Activated CD8-positive, alpha-beta T cell treated with anti-CD3 and anti-CD28 coated beads for 36 hours (primary cell): ENCODE measurements around the gene NEK7. TPM values are rescaled to one million over a fixed set of nuclear protein-coding genes. Genes with fewer than 3 reads are reported as not detected.

Experiments used
- ATAC-seq: fragments of 200-7000 bp; cut with Tn5 transposase; one replicate; pipeline ENCODE4 v1.10.0; 2021; ENCODE audit warnings: mild to moderate bottlenecking, moderate library complexity
- CTCF ChIA-PET: fragments of 350-600 bp; sonication (Branson Sonifier 250); formaldehyde crosslinking; loops from one replicate; lab custom pipeline; 2021; ENCODE audit warnings: antibody characterized with exemption; lab: Charles Lee
- POLR2A ChIA-PET: fragments of 350-600 bp; sonication (Branson Sonifier 250); formaldehyde crosslinking; loops from one replicate; lab custom pipeline; 2021; ENCODE audit warnings: antibody characterized with exemption; lab: Charles Lee
- DNase-seq: peaks from one replicate; pipeline ENCODE4 v3.0.0-alpha.2; 2020
- H3K27ac Mint-ChIP-seq: one replicate; pipeline ENCODE4 v1.8.0; 2021; ENCODE audit warnings: mild to moderate bottlenecking, mixed read lengths
- H3K27me3 Mint-ChIP-seq: one replicate; pipeline ENCODE4 v1.8.0; 2021; ENCODE audit warnings: mixed read lengths
- H3K36me3 Mint-ChIP-seq: one replicate; pipeline ENCODE4 v1.8.0; 2021; ENCODE audit warnings: low read depth, mixed read lengths
- H3K4me1 Mint-ChIP-seq: one replicate; pipeline ENCODE4 v1.8.0; 2021; ENCODE audit warnings: low read depth, mixed read lengths
- H3K4me3 Mint-ChIP-seq: one replicate; pipeline ENCODE4 v1.8.0; 2021; ENCODE audit warnings: mild to moderate bottlenecking, moderate library complexity, mixed read lengths
- H3K9me3 Mint-ChIP-seq: one replicate; pipeline ENCODE4 v1.8.0; 2021; ENCODE audit warnings: mixed read lengths
- intact Hi-C: fragments of 100-400 bp; cut with micrococcal nuclease; formaldehyde crosslinking; loops from one replicate; pipeline ENCODE4 v1.10.0; 2022
- total RNA-seq, 2 experiments: library from RNA; stranded (reverse); gene quantifications; one replicate each; pipeline ENCODE4 v1.2.3, GENCODE V29; 2021
- TF ChIP-seq, protein P1 (sequence below): fragments of 200-600 bp; IDR thresholded peaks from one replicate; pipeline ENCODE4 v1.8.0; 2022; ENCODE audit warnings: antibody characterized with exemption, mild to moderate bottlenecking

NEK7 gene
- total RNA-seq, 2 experiments from 2014 or later = 71.4 to 76.4 TPM

DNA sequence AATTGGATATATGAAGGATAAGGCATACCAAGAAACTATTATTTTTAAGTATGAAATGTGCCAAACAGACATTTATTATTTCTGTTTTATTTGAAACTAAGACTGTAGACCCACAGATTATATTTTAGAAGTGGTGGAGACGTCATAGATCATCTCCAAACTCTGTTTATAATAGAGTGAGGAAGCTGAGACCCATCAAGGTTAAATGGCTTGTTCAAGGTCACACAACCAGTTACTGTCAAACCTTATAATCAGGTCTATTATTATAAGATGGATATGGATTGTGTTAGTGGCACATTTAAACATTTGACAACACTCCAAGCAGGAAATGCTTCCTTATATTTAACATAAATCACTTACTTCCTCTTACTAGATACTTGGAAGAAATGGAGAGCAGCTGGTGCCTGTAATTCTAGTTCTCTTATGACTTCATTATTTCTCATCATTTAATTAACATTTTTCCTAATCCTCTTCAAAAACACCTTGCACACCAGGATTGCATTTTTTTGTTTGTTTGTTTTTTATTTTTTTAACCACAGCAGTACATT is 117.0 kb downstream of the NEK7 start:
- ATAC-seq = no peak
- TF ChIP-seq, protein P1, sequence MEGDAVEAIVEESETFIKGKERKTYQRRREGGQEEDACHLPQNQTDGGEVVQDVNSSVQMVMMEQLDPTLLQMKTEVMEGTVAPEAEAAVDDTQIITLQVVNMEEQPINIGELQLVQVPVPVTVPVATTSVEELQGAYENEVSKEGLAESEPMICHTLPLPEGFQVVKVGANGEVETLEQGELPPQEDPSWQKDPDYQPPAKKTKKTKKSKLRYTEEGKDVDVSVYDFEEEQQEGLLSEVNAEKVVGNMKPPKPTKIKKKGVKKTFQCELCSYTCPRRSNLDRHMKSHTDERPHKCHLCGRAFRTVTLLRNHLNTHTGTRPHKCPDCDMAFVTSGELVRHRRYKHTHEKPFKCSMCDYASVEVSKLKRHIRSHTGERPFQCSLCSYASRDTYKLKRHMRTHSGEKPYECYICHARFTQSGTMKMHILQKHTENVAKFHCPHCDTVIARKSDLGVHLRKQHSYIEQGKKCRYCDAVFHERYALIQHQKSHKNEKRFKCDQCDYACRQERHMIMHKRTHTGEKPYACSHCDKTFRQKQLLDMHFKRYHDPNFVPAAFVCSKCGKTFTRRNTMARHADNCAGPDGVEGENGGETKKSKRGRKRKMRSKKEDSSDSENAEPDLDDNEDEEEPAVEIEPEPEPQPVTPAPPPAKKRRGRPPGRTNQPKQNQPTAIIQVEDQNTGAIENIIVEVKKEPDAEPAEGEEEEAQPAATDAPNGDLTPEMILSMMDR = no peak
- Mint-ChIP-seq H3K27me3 (no peaks in the 10 kb centered on the region), H3K36me3 (peaks cover 12% of the 10 kb centered on the region), H3K4me1 (peaks cover 31% of the 10 kb centered on the region), H3K27ac (no peak overlapping the region), H3K4me3 (no peak overlapping the region), H3K9me3 (no peaks in the 10 kb centered on the region)
- POLR2A ChIA-PET = no interaction called here
- intact Hi-C loops = no loop called here
- no peak for DNase-seq
- CTCF ChIA-PET = interaction anchor here (1.2 kb wide), 1 partner anchor 9 kb away, joined by 4 read pairs; no protein-coding TSS in a partner anchor

DNA sequence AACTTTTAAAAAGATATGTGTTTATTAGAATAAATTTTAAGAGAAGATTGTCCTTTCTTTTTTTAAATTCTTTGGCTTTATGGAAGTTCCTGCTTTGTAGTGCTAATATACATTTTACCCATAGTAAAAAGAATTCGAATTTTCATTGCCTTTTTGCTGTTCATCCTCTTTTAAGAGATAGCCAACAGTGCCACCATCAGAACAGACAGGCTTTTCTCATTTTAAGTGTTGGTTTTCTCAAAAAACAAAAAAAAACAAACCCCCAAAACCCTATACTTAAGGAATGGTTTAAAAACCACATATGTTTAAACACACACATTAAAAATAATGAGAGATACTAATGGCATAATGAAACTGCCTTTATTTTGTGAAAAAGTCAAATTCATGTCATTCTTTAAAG is 118.8 kb downstream of the NEK7 start:
- H3K9me3 Mint-ChIP-seq = no peaks in the 10 kb centered on the region
- ChIA-PET CTCF (no interaction called here), POLR2A (no interaction called here)
- H3K27me3 Mint-ChIP-seq = no peaks in the 10 kb centered on the region
- intact Hi-C loops = no loop called here
- ATAC-seq (no peak), DNase-seq (no peak)
- TF ChIP-seq, protein P1 = no peak
- H3K27ac Mint-ChIP-seq = no peak overlapping the region
- H3K4me1 Mint-ChIP-seq = peaks cover 31% of the 10 kb centered on the region
- H3K36me3 Mint-ChIP-seq = peaks cover 12% of the 10 kb centered on the region
- no peak overlapping the region for H3K4me3 Mint-ChIP-seq

DNA sequence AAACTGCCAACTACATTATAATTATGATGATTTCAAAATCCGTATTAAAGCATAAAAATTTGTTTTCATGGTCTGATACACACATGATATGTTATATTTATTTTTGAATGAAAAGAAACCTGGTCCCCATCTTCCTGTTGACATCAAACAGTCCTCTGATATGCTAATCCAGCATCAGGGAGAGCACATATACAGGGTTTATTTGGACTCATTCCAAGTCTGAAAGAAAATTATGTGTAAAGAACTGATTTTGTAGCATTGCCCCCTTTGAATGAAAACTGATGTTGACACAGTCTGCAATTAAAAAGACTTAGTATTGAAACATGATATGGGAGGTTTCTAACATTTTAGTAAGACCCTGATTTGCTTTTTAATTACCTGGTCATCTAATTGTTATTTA is 119.4 kb downstream of the NEK7 start:
- Mint-ChIP-seq H3K36me3 (peaks cover 7% of the 10 kb centered on the region), H3K27ac (no peak overlapping the region), H3K4me1 (peaks cover 27% of the 10 kb centered on the region), H3K9me3 (no peaks in the 10 kb centered on the region), H3K27me3 (no peaks in the 10 kb centered on the region), H3K4me3 (no peak overlapping the region)
- ChIA-PET CTCF (no interaction called here), POLR2A (no interaction called here)
- TF ChIP-seq, protein P1 = no peak
- ATAC-seq (no peak), DNase-seq (no peak)
- intact Hi-C loops = no loop called here

DNA sequence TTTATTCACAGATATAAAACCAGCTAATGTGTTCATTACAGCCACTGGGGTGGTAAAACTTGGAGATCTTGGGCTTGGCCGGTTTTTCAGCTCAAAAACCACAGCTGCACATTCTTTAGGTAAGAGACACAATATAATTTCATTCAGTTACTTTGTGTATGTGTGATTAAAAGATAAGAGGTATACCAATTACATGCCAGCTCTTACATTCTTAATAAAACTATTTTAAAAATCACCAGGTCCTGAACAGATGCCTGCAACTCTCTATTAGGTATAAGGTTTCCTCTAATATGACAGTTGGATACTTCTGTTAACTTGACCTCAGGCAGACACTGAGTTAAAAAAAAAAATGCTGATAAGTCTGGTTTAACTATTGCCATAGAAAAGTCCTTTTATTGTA is 122.1 kb downstream of the NEK7 start:
- POLR2A ChIA-PET = interaction anchor here (0.7 kb wide), 1 partner anchor 123 kb away, joined by 5 read pairs; no protein-coding TSS in a partner anchor
- TF ChIP-seq, protein P1 = no peak

DNA sequence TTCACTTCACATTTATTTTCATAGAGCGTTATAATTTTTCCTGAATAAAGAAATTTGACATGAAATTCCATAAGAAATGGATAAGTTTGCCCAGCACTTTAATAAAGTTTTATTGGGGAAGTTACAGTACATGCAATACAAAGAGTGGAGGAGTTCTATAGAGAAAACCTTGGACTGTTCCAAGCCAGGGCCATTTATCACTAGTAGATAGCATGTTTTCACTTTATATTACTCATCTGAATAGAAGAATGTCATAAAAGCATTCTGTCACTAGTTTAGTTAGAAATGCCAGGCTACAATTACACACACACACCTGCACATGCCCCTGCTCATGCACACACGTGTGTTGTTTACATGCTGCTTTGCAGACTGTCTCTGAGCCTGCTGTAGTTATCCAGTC is 123.3 kb downstream of the NEK7 start:
- no peaks in the 10 kb centered on the region for H3K9me3 Mint-ChIP-seq

More for the DNA sequence above, 122.1 kb downstream of the NEK7 start:
- H3K27ac Mint-ChIP-seq = no peak overlapping the region
- peaks cover 26% of the 10 kb centered on the region for H3K4me1 Mint-ChIP-seq
- ATAC-seq (no peak), DNase-seq (no peak)
- no peak overlapping the region for H3K4me3 Mint-ChIP-seq
- CTCF ChIA-PET = interaction anchor here (1.3 kb wide), 1 partner anchor 10 kb away, joined by 5 read pairs; no protein-coding TSS in a partner anchor
- peaks cover 11% of the 10 kb centered on the region for H3K36me3 Mint-ChIP-seq
- no peaks in the 10 kb centered on the region for H3K27me3 Mint-ChIP-seq
- H3K9me3 Mint-ChIP-seq = no peaks in the 10 kb centered on the region
- intact Hi-C loops = no loop called here

More for the DNA sequence above, 123.3 kb downstream of the NEK7 start:
- POLR2A ChIA-PET = no interaction called here
- ATAC-seq = no peak
- Mint-ChIP-seq H3K4me1 (peaks cover 21% of the 10 kb centered on the region), H3K4me3 (no peak overlapping the region), H3K27me3 (no peaks in the 10 kb centered on the region), H3K36me3 (peaks cover 12% of the 10 kb centered on the region), H3K27ac (no peak overlapping the region)
- CTCF ChIA-PET = no interaction called here
- intact Hi-C loops = no loop called here
- DNase-seq = no peak
- TF ChIP-seq, protein P1 = no peak
